Suprapubic skin (tissue), 4 donors: ENCODE results near the gene CREBRF.
"Not testable (repeated sequence)": the region's sequence is repeated elsewhere in the genome, so short reads cannot be mapped to it uniquely, and the experiment has no call there.

Experiments used
- CTCF ChIP-seq, 2 donors: fragments of 200-600 bp in 1 of 2; fragments of 450-650 bp in 1 of 2; sonication (generic) in 1 of 2; IDR thresholded peaks; one replicate each; pipeline ENCODE4 v1.5.1; 2016 to 2019; ENCODE audit warnings: antibody characterized with exemption in 2 of 2, mild to moderate bottlenecking in 1 of 2, moderate library complexity in 1 of 2
- EP300 ChIP-seq: sonication (generic); formaldehyde crosslinking; IDR thresholded peaks from one replicate; pipeline ENCODE4 v1.6.1; 2017; ENCODE audit warnings: antibody characterized with exemption
- POLR2A ChIP-seq, 2 donors: fragments of 450-650 bp; IDR thresholded peaks; one replicate each; pipeline ENCODE4 v1.6.1; 2017; ENCODE audit warnings: antibody characterized with exemption in 2 of 2, mild to moderate bottlenecking in 2 of 2, moderate library complexity in 2 of 2
- POLR2AphosphoS5 ChIP-seq, 3 donors: sonication (generic); formaldehyde crosslinking; IDR thresholded peaks; one replicate each; pipeline ENCODE4 v1.6.1; 2017; ENCODE audit warnings: antibody characterized with exemption in 3 of 3

- not testable (repeated sequence) for TF ChIP-seq POLR2A (IDR thresholded peaks at IDR 0.05); POLR2AphosphoS5 (IDR thresholded peaks at IDR 0.05); CTCF (IDR thresholded peaks at IDR 0.05); EP300
These were observed 39.1 kb upstream of the CREBRF start for GRCh38 chr5:173017087-173017486.
